ENCODE data around the gene FAM89A.

DNA sequence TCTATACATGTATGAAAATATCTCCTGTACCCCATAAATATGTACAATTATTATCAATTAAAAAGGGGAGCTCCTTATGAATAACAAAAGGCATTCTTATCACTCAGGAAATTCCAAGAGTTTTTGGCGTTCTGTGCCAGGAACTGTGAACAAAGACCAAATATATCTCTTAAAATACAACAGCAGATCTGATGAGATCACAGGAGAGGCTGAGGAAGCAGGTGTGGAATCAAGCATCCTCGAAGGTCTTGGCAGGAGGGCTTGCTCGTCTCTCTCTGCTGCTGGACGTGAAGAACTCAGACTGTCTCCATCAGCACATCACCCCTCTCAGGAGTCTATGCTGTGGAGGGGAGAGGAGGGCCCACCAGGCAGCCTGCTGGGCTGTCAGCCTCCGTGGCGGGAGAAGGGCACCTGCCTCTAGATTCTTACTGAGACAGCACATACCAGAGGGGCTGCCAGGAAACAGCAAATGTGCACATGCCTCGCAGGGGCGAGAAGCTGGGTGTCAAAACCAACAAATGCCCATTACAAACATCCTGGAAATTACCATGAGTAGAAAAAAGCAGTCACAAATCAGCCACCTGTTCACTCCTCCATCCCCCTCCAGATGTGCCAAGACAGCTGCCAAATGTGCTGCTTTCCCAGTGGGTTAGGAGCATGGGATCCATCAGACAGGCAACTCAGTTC lies 30.8 kb upstream of the FAM89A start:
- TF ChIP-seq EZH2phosphoT487 (IDR thresholded peaks at IDR 0.05; ENCODE audit: borderline replicate concordance, low read depth, low read length): no peak
- TF ChIP-seq, protein P1, sequence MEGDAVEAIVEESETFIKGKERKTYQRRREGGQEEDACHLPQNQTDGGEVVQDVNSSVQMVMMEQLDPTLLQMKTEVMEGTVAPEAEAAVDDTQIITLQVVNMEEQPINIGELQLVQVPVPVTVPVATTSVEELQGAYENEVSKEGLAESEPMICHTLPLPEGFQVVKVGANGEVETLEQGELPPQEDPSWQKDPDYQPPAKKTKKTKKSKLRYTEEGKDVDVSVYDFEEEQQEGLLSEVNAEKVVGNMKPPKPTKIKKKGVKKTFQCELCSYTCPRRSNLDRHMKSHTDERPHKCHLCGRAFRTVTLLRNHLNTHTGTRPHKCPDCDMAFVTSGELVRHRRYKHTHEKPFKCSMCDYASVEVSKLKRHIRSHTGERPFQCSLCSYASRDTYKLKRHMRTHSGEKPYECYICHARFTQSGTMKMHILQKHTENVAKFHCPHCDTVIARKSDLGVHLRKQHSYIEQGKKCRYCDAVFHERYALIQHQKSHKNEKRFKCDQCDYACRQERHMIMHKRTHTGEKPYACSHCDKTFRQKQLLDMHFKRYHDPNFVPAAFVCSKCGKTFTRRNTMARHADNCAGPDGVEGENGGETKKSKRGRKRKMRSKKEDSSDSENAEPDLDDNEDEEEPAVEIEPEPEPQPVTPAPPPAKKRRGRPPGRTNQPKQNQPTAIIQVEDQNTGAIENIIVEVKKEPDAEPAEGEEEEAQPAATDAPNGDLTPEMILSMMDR (conservative IDR thresholded peaks at IDR 0.05; ENCODE audit: low read length): no peak
